Activated naive CD4-positive, alpha-beta T cell treated with Interleukin-2 at 50 U/mL for 16 hours (primary cell): Measurements from ENCODE around the gene CCDC87.
"Not testable (repeated sequence)": the region's sequence is repeated elsewhere in the genome, so short reads cannot be mapped to it uniquely, and the experiment has no call there.

Experiments
- DNase-seq: peaks from one replicate; pipeline ENCODE4 v3.0.0-alpha.2; 2020

The CCDC87 gene, protein sequence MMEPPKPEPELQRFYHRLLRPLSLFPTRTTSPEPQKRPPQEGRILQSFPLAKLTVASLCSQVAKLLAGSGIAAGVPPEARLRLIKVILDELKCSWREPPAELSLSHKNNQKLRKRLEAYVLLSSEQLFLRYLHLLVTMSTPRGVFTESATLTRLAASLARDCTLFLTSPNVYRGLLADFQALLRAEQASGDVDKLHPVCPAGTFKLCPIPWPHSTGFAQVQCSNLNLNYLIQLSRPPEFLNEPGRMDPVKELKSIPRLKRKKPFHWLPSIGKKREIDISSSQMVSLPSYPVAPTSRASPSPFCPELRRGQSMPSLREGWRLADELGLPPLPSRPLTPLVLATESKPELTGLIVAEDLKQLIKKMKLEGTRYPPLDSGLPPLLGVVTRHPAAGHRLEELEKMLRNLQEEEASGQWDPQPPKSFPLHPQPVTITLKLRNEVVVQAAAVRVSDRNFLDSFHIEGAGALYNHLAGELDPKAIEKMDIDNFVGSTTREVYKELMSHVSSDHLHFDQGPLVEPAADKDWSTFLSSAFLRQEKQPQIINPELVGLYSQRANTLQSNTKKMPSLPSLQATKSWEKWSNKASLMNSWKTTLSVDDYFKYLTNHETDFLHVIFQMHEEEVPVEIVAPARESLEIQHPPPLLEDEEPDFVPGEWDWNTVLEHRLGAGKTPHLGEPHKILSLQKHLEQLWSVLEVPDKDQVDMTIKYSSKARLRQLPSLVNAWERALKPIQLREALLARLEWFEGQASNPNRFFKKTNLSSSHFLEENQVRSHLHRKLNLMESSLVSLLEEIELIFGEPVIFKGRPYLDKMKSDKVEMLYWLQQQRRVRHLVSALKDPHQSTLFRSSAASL

GRCh38 chr11:66592457-66593302 is at the start of gene CCDC87, which contains the start of gene CCS:
CCDC87 (minus strand) TSS chr11:66593063; CDS start chr11:66593015, 48 bp downstream.
CCS (plus strand) TSS chr11:66593185; CDS start chr11:66593262, 77 bp downstream.
- DNase-seq: peak; percentile 99

DNA sequence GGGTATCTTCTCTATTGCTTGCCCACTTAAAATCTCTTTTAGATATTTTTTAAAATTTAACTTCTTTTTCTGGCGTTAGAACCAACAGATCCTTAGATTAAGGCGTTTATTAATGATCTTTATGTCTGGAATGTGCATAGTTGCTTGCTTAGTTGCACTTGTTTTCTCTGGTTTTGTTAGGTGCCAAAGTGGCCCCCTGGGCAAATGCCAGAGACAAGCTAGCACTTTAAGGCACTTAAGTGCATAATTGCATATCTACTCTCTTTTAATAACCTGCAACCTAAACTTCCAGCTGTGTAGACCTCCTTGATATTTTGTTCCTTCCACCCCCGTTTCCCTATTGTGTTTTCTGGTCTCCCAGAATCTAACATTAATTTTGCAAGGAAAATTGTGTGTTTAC is 49.0 kb upstream of the CCDC87 start:
- no peak for DNase-seq

DNA sequence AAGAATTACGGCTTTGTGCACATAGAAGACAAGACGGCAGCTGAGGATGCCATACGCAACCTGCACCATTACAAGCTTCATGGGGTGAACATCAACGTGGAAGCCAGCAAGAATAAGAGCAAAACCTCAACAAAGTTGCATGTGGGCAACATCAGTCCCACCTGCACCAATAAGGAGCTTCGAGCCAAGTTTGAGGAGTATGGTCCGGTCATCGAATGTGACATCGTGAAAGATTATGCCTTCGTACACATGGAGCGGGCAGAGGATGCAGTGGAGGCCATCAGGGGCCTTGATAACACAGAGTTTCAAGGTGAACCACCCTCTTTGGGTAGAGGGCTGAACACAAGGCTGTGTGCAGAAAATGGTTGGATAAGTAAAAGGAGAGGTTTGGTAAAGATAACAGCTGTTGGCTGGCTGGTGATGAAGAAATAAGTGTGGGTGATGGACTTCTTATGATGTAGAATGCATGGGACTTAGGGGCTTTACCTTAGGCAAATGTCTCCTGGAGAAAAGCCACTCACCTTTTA is 47.0 kb upstream of the CCDC87 start:
- not testable (repeated sequence) for DNase-seq

DNA sequence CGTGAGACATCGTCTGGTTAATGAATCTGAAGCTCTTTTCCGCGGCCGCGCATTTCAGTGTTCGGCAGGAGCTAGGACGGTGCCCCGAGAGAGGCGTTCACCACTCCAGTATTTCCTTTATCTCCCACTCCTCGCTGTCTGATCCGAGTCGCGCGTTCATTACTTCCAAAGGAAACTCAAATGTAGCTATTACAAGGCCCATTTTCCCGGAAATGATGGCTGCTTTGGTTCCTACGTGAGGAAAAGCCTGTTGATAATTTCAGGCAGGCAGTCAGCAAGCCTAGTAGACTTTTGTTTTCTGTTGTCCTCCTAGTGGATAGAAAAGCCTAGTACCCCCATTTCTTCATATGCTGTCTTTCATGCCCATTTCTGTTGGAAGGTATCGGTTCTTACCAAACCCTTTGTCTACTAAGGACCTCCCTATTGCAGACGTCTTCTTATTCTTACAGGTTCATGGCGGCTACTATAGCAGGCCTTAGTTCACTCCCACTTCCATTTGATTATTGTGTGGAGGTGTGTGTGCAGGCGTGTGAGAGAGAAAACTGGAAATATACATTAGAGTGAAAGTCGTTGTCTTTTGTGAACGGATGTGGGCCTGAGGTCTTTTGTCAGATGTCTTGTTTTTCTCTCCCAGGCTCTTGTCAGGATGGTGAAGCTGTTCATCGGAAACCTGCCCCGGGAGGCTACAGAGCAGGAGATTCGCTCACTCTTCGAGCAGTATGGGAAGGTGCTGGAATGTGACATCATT is 46.4 kb upstream of the CCDC87 start:
- no peak for DNase-seq

- peak; percentile 95 for DNase-seq
Measured at GRCh38 chr11:66638177-66639065, 45.6 kb upstream of the CCDC87 start, which contains the start of gene RBM4. RBM4 (plus strand) TSS chr11:66638703; CDS start chr11:66639712, 1,009 bp downstream.

DNA sequence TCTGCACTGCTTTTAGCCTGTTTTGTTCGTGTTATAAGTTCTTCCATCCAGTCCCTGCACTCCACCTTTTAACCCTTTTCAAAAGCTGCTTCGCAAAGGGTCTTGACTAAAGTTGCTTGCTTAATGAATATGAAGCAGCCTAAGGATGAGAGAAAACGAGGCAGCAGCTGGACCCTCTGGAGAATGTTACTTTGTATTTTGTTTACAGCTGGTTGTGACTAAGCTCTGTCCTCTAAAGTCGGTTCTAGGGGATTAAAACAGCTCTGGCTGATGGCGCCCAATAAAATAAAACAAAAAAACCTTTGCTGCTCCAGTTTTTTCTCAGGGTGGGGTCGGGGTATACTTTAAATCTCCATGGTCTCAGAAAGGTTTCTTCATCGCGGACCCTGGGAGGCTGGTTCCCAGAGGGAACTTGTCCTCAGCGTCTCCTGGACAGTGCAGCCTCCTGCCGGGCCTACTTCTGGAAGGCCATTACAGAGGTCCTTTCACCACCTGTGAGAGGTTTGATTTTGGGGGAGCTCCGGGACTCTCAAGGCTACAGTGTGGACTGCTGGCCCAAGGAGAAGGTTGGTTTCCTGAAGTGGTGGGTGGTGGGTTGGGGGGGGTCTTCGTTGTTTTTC is 44.8 kb upstream of the CCDC87 start:
- no peak for DNase-seq

DNA sequence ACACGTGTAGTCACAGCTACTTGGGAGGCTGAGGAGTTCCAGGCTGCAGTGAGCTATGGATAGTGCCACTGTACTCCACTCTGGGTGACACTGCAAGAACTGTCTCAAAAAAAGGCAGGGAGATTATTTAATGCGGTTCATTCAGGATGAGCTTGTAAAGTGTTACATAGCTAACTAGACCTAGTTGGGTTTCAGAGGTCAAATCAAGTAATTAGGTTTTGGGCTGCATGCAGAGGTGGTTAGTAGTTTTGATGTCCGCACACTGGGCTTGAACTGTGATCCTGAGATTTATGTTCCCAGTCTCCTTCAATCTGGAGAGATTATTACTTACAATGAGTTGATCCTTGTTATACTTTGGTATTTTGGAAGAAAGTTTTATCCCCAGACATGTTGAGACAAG is 43.5 kb upstream of the CCDC87 start:
- no peak for DNase-seq

- no peak for DNase-seq
Measured at GRCh38 chr11:66632952-66633351, 40.1 kb upstream of the CCDC87 start.

GRCh38 chr11:66631883-66632282 is 39.0 kb upstream of the CCDC87 start:
- no peak for DNase-seq

- no peak for DNase-seq
Measured at GRCh38 chr11:66629356-66629755, 36.5 kb upstream of the CCDC87 start.

GRCh38 chr11:66628061-66628603 is 35.3 kb upstream of the CCDC87 start:
- DNase-seq: no peak

GRCh38 chr11:66626926-66627325 is 34.1 kb upstream of the CCDC87 start:
- no peak for DNase-seq

DNA sequence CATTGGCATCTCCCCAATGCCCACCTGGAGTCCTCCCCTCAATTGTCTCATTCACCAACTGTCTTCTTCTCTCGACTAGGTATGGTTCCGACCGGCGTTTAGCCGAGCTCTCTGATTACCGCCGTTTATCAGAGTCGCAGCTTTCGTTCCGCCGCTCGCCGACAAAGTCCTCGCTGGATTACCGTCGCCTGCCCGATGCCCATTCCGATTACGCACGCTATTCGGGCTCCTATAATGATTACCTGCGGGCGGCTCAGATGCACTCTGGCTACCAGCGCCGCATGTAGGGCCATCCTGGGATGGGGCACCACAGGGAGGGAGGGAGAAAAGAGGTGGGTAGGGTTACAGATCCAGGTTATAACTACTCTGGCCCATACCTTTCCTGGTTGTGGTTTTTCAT is 33.5 kb upstream of the CCDC87 start:
- no peak for DNase-seq

DNA sequence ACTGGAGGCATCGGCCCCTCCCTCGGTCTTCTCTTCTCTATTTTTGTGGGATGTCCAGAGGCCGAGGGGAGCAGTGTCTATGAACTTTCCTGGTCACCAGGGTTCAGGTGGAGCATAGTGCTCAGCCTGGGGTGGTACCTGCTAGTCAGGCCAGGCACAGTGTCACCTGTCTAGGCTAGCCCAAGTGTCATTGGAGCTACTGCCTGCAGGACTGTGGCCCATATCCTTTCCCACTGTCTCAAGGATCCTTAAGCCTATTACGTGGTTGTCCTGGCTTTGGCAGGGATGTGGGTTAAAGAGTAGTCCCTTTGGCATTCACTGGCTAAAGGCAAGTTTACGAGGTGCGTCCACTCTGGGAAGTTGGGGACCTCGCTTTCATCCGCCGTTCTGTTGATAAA is 32.9 kb upstream of the CCDC87 start:
- no peak for DNase-seq

DNA sequence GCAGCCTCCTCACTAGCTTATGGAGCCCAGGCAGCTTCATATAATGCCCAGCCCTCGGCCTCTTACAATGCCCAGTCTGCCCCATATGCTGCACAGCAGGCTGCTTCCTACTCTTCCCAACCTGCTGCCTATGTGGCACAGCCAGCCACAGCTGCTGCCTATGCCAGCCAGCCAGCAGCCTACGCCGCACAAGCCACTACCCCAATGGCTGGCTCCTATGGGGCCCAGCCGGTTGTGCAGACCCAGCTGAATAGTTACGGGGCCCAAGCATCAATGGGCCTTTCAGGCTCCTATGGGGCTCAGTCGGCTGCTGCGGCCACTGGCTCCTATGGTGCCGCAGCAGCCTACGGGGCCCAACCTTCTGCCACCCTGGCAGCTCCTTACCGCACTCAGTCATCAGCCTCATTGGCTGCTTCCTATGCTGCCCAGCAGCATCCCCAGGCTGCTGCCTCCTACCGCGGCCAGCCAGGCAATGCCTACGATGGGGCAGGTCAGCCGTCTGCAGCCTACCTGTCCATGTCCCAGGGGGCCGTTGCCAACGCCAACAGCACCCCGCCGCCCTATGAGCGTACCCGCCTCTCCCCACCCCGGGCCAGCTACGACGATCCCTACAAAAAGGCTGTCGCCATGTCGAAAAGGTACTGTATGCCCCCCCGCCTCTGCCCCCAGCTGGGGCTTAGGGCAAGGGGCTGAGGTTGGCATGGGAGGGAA is 32.3 kb upstream of the CCDC87 start:
- DNase-seq: no peak

DNA sequence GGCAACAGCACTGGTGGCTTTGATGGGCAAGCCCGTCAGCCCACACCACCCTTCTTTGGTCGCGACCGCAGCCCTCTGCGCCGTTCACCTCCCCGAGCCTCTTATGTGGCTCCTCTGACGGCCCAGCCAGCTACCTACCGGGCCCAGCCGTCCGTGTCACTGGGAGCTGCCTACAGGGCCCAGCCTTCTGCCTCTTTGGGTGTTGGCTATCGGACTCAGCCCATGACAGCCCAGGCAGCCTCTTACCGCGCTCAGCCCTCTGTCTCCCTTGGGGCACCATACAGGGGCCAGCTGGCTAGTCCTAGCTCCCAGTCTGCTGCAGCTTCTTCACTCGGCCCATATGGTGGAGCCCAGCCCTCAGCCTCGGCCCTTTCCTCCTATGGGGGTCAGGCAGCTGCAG is 31.6 kb upstream of the CCDC87 start:
- no peak for DNase-seq

DNA sequence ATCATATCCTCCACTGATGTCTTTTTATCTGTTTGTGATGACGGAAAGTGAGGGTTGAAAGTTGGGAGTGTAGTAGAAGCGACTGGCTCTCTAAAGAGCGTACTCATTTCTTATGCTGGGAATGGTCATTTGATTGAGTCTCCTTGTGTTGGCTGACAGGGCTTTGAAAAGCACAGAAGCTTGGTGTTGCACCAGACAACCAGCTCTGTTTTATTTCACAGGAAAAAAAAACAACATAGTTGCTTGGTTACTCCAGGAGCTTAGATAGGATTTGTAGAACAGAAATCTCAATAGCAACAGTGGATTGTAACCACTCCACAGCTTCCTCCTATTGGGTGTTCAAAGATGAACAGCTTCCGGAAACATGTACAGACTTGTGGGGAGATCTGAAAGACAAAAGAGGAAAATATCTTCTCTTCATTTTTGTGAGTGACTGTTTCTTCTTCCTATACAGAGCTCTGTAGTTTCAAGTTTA is 26.3 kb upstream of the CCDC87 start:
- DNase-seq: no peak

GRCh38 chr11:66617155-66617834 is 24.4 kb upstream of the CCDC87 start:
- DNase-seq: peak; percentile 29
